Type B pancreatic cell (in vitro differentiated cells): ENCODE measurements around the gene FOXE1. TPM values are rescaled to one million over a fixed set of nuclear protein-coding genes. Genes with fewer than 3 reads are reported as not detected.

Experiments
- DNase-seq: peaks from one replicate; pipeline ENCODE4 v3.0.0; 2021; ENCODE audit warnings: mixed read lengths; ENCODE audit not compliant: unreplicated experiment; ENCODE audit errors: extremely low spot score
- H3K27ac Mint-ChIP-seq: 2 replicates; pipeline ENCODE4 v1.8.0; 2021; ENCODE audit warnings: mild to moderate bottlenecking, mixed read lengths
- H3K27me3 Mint-ChIP-seq: 2 replicates; pipeline ENCODE4 v1.8.0; 2021; ENCODE audit warnings: mixed read lengths
- H3K36me3 Mint-ChIP-seq: 2 replicates; pipeline ENCODE4 v1.8.0; 2021; ENCODE audit warnings: mixed read lengths
- H3K4me1 Mint-ChIP-seq: one replicate; pipeline ENCODE4 v1.8.0; 2021; ENCODE audit warnings: mixed read lengths; ENCODE audit not compliant: unreplicated experiment
- H3K4me3 Mint-ChIP-seq: 2 replicates; pipeline ENCODE4 v1.8.0; 2021; ENCODE audit warnings: mild to moderate bottlenecking, mixed read lengths
- H3K9me3 Mint-ChIP-seq: 2 replicates; pipeline ENCODE4 v1.8.0; 2021; ENCODE audit warnings: mixed read lengths
- total RNA-seq: library from RNA; stranded (reverse); gene quantifications from 2 replicates; pipeline ENCODE4 v1.2.1, GENCODE V29; 2021; ENCODE audit warnings: low replicate concordance
- TF ChIP-seq, protein P1 (sequence below): fragments of 200-600 bp; sonication (generic); conservative IDR thresholded peaks from 2 replicates; pipeline ENCODE4 v1.5.0; 2021; ENCODE audit warnings: antibody characterized with exemption, mild to moderate bottlenecking

The FOXE1 gene
- total RNA-seq, 1 donor from 2014 or later = 4.2 TPM

DNA sequence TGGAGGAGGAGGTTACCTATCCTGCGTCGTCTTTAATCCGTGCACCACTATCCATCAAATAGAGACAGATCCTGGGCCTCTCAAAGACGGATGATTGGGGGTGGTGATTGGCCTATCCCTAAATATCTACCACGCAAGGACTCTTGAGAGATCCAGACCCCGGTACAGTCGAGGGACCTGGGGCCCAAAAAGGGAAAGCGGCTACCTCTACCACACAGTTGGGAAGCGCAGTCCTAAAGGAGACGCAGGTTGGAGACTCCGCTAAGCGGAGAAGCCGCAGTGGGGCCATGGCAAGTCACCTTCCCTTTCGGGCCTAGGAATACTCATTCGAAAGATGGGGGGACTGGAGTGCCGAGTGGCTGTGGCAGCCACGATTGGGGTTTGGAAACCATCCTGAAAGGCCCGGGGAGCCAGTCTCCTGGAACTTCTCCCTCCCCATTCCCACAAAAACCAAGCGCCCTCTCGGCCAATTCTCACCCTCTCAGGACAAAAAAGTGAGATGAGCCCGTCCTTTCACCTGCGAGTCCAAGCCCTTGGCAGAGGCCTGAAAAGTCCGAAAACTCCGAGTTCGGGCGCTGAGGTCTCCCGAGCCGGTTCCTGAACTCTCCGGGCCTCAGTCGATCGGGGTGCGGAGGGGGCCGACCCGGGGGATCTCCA is 499 bp upstream of the FOXE1 start:
- Mint-ChIP-seq H3K4me3 (peak overlapping the region; percentile 79), H3K36me3 (no peaks in the 10 kb centered on the region)
- DNase-seq = no peak

DNA sequence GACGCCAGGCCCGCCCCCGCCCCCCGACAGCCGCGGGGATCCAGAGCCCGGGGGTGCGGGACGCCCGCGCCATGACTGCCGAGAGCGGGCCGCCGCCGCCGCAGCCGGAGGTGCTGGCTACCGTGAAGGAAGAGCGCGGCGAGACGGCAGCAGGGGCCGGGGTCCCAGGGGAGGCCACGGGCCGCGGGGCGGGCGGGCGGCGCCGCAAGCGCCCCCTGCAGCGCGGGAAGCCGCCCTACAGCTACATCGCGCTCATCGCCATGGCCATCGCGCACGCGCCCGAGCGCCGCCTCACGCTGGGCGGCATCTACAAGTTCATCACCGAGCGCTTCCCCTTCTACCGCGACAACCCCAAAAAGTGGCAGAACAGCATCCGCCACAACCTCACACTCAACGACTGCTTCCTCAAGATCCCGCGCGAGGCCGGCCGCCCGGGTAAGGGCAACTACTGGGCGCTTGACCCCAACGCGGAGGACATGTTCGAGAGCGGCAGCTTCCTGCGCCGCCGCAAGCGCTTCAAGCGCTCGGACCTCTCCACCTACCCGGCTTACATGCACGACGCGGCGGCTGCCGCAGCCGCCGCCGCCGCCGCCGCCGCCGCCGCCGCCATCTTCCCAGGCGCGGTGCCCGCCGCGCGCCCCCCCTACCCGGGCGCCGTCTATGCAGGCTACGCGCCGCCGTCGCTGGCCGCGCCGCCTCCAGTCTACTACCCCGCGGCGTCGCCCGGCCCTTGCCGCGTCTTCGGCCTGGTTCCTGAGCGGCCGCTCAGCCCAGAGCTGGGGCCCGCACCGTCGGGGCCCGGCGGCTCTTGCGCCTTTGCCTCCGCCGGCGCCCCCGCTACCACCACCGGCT is 1.0 kb downstream of the FOXE1 start:
- peak overlapping the region; percentile 92 for H3K4me3 Mint-ChIP-seq
- H3K27ac Mint-ChIP-seq = no peak overlapping the region
- H3K9me3 Mint-ChIP-seq = no peaks in the 10 kb centered on the region
- H3K4me1 Mint-ChIP-seq = no peaks in the 10 kb centered on the region
- TF ChIP-seq, protein P1, sequence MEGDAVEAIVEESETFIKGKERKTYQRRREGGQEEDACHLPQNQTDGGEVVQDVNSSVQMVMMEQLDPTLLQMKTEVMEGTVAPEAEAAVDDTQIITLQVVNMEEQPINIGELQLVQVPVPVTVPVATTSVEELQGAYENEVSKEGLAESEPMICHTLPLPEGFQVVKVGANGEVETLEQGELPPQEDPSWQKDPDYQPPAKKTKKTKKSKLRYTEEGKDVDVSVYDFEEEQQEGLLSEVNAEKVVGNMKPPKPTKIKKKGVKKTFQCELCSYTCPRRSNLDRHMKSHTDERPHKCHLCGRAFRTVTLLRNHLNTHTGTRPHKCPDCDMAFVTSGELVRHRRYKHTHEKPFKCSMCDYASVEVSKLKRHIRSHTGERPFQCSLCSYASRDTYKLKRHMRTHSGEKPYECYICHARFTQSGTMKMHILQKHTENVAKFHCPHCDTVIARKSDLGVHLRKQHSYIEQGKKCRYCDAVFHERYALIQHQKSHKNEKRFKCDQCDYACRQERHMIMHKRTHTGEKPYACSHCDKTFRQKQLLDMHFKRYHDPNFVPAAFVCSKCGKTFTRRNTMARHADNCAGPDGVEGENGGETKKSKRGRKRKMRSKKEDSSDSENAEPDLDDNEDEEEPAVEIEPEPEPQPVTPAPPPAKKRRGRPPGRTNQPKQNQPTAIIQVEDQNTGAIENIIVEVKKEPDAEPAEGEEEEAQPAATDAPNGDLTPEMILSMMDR = peak; percentile 67
- H3K27me3 Mint-ChIP-seq = peaks cover 91% of the 10 kb centered on the region
- no peaks in the 10 kb centered on the region for H3K36me3 Mint-ChIP-seq
- no peak for DNase-seq

More for the DNA sequence above, 499 bp upstream of the FOXE1 start:
- Mint-ChIP-seq H3K27me3 (peaks cover 91% of the 10 kb centered on the region), H3K27ac (no peak overlapping the region), H3K9me3 (no peaks in the 10 kb centered on the region), H3K4me1 (no peaks in the 10 kb centered on the region)
- TF ChIP-seq, protein P1 = no peak

DNA sequence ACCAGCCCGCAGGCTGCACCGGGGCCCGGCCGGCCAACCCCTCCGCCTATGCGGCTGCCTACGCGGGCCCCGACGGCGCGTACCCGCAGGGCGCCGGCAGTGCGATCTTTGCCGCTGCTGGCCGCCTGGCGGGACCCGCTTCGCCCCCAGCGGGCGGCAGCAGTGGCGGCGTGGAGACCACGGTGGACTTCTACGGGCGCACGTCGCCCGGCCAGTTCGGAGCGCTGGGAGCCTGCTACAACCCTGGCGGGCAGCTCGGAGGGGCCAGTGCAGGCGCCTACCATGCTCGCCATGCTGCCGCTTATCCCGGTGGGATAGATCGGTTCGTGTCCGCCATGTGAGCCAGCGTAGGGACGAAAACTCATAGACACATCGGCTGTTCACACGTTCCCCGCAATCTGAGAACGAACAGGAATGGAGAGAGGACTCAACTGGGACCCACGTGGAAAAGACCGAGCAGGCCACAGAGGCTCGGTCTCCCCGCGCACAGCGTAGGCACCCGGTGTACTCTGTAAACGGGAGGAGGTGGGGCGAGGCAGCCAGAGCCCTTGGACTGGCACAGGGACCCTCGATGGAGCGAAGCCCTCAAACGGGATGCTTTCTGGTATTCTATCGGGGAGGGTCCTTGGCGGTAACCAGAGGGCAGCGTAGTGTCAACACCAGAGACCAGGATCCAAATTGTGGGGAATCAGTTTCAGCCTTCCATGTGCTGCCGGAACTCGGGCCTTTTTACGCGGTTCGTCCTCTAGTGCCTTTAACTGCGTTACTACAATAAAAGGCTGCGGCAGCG is 1.9 kb downstream of the FOXE1 start:
- no peaks in the 10 kb centered on the region for H3K36me3 Mint-ChIP-seq
- H3K27me3 Mint-ChIP-seq = peaks cover 91% of the 10 kb centered on the region
- H3K9me3 Mint-ChIP-seq = no peaks in the 10 kb centered on the region
- no peak for DNase-seq
- H3K4me3 Mint-ChIP-seq = peak overlapping the region; percentile 72
- H3K27ac Mint-ChIP-seq = no peak overlapping the region
- no peaks in the 10 kb centered on the region for H3K4me1 Mint-ChIP-seq
- TF ChIP-seq, protein P1 = no peak

DNA sequence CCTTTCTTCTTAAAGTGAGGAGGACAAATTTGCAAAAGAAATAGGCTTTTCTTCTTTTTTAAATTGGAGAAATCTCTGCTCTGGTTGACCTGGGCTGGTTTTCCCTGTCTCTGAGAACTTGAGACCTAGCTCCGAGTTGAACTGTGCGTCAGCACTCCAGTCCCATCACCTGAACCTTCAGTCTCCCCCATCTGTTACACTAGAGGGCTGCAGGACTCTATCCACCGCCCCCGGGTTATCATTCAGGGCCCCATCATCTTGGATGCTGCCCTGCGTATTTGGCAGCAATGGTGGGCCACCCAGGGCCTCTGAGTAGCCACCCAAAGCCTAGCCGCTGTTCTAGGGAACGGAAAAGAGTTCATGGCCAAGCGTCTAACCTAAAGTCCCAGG is 2.5 kb downstream of the FOXE1 start:
- Mint-ChIP-seq H3K9me3 (no peaks in the 10 kb centered on the region), H3K36me3 (no peaks in the 10 kb centered on the region), H3K27me3 (peaks cover 91% of the 10 kb centered on the region), H3K27ac (no peak overlapping the region), H3K4me1 (no peaks in the 10 kb centered on the region), H3K4me3 (peak overlapping the region; percentile 72)
- no peak for DNase-seq
- TF ChIP-seq, protein P1 = no peak

DNA sequence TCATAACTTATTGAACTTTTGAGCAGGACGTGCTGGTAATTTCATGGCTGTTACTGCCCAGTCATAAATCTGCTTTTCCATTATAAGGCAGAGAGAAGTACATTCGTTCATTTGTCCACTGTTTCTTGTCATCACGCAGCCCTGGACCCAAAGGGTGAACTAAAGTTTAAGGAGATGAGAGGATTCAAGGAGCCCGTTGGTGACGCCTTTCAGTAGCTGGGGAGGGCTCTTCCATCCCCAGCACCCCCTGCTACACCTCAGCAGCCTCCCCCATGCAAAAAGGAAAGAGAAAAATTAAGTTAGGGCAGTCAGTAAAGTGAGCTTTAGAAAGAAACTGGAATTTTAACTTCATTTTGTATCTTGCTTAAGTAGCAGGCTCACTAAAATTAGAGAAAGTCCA is 2.9 kb downstream of the FOXE1 start:
- H3K27ac Mint-ChIP-seq = no peak overlapping the region
- peak overlapping the region; percentile 72 for H3K4me3 Mint-ChIP-seq
- TF ChIP-seq, protein P1 = no peak
- peaks cover 91% of the 10 kb centered on the region for H3K27me3 Mint-ChIP-seq
- DNase-seq = no peak
- H3K36me3 Mint-ChIP-seq = no peaks in the 10 kb centered on the region
- H3K9me3 Mint-ChIP-seq = no peaks in the 10 kb centered on the region
- H3K4me1 Mint-ChIP-seq = no peaks in the 10 kb centered on the region
